AG20443 (cell line): ENCODE measurements around the gene CNNM4.

Source experiments
- DNase-seq: peaks from one replicate; pipeline ENCODE4 v3.0.0; 2012; ENCODE audit warnings: low spot score, mixed read lengths

The CNNM4 gene

DNA sequence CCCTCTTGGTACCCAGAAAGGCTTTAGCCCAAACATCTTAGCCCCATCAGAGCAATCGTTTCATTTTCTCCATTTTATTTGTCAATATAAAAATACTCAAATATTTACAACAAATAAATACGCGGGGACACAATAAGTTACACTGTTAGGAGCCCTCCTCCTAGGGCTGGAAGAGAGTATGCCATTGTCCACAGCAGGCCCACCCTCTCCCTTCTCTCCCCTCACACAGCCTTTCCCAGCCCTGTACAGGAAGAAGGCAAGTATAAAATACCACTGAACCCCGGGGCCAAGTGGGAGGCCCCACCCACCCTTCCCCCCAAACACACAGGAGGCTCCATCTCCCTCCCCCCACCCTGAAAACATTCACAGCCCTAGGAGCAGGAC, 99.0 kb downstream of the CNNM4 start:
- DNase-seq: no peak

GRCh38 chr2:96860065-96861029, 99.6 kb downstream of the CNNM4 start:
- DNase-seq: no peak

DNA sequence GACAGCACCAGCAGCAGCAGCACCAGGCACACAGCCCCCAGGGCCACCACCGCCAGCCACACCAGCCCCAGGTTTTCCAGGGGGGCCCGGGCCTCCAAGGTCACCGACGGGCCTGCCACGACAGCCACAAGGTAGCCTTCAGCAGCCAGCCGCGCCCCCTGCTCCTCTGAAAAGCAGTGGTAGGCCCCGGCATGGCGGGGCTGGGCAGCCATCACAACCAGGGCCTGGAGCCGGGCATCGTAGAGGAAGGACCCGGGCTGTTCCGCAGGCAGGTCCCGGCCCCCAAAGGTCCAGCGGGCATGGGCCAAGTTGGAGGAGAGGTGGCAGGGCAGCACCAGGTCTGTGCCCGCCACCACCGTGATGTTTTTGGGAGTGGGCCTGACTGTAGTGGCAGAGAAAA, 100.4 kb downstream of the CNNM4 start:
- DNase-seq: no peak
